ENCODE measurements around the gene SULT1A2.
"Not testable (repeated sequence)": the region's sequence is repeated elsewhere in the genome, so short reads cannot be mapped to it uniquely, and the experiment has no call there.

SULT1A2 gene

GRCh38 chr16:28607681-28608495, 11.0 kb upstream of the SULT1A2 start:
- H3K4me1 ChIP-seq (ENCODE audit: low read length); DNase-seq; H3K36me3 ChIP-seq (replicated peaks; ENCODE audit: insufficient read depth, low read length); H3K4me3 ChIP-seq (ENCODE audit: low read length); H3K27me3 ChIP-seq (replicated peaks; ENCODE audit: insufficient read depth, low read length); H3K79me2 ChIP-seq (ENCODE audit: low read length); H3K27ac ChIP-seq (ENCODE audit: low read length); H3K9ac ChIP-seq (ENCODE audit: low read length); H3K9me2 ChIP-seq (replicated peaks; ENCODE audit: insufficient read depth, low read length); H2AFZ ChIP-seq (ENCODE audit: low read length); H3F3A ChIP-seq (ENCODE audit: insufficient read depth, low read length); H3K4me2 ChIP-seq (ENCODE audit: low read depth, low read length); H3K9me3 ChIP-seq (replicated peaks; ENCODE audit: insufficient read depth, low read length); H4K20me1 ChIP-seq (ENCODE audit: insufficient read depth, low read length): not testable (repeated sequence)

GRCh38 chr16:28607116-28607623, 10.3 kb upstream of the SULT1A2 start:
- Histone ChIP-seq H3K4me1 (ENCODE audit: low read length) (no peaks in the 10 kb centered on the region), H3K27me3 (replicated peaks; ENCODE audit: insufficient read depth, low read length) (no peaks in the 10 kb centered on the region)
- no peak for DNase-seq

GRCh38 chr16:28606291-28607115, 9.7 kb upstream of the SULT1A2 start:
- Histone ChIP-seq H3K4me1 (ENCODE audit: low read length) (no peaks in the 10 kb centered on the region), H4K20me1 (ENCODE audit: insufficient read depth, low read length) (no peaks in the 10 kb centered on the region), H3K27ac (ENCODE audit: low read length) (no peak overlapping the region), H3K9ac (ENCODE audit: low read length) (no peak overlapping the region), H3K79me2 (ENCODE audit: low read length) (no peaks in the 10 kb centered on the region), H3F3A (ENCODE audit: insufficient read depth, low read length) (no peaks in the 10 kb centered on the region), H3K36me3 (replicated peaks; ENCODE audit: insufficient read depth, low read length) (no peaks in the 10 kb centered on the region), H3K4me2 (ENCODE audit: low read depth, low read length) (no peak overlapping the region), H3K9me2 (replicated peaks; ENCODE audit: insufficient read depth, low read length) (no peaks in the 10 kb centered on the region), H3K4me3 (ENCODE audit: low read length) (no peak overlapping the region), H3K9me3 (replicated peaks; ENCODE audit: insufficient read depth, low read length) (no peaks in the 10 kb centered on the region), H3K27me3 (replicated peaks; ENCODE audit: insufficient read depth, low read length) (no peaks in the 10 kb centered on the region), H2AFZ (ENCODE audit: low read length) (no peak overlapping the region)
- no peak for DNase-seq
- no peak for TF ChIP-seq EZH2 (optimal IDR thresholded peaks at IDR 0.05; ENCODE audit: low read depth, low read length)
- TF ChIP-seq EZH2phosphoT487 (IDR thresholded peaks at IDR 0.05; ENCODE audit: low read length), result no peak
- TF ChIP-seq CTCF (IDR thresholded peaks at IDR 0.05; ENCODE audit: low read length), result no peak

More at GRCh38 chr16:28607116-28607623, 10.3 kb upstream of the SULT1A2 start:
- no peaks in the 10 kb centered on the region for H3K9me3 ChIP-seq (replicated peaks; ENCODE audit: insufficient read depth, low read length)
- H3K9me2 ChIP-seq (replicated peaks; ENCODE audit: insufficient read depth, low read length), result no peaks in the 10 kb centered on the region
- no peak overlapping the region for H3K4me2 ChIP-seq (ENCODE audit: low read depth, low read length)
- H3K27ac ChIP-seq (ENCODE audit: low read length), result no peak overlapping the region
- H3F3A ChIP-seq (ENCODE audit: insufficient read depth, low read length), result no peaks in the 10 kb centered on the region
- H2AFZ ChIP-seq (ENCODE audit: low read length), result no peak overlapping the region
- no peak overlapping the region for H3K9ac ChIP-seq (ENCODE audit: low read length)
- H3K4me3 ChIP-seq (ENCODE audit: low read length), result no peak overlapping the region
- no peaks in the 10 kb centered on the region for H3K79me2 ChIP-seq (ENCODE audit: low read length)
- TF ChIP-seq EZH2phosphoT487 (IDR thresholded peaks at IDR 0.05; ENCODE audit: low read length) (no peak), CTCF (IDR thresholded peaks at IDR 0.05; ENCODE audit: low read length) (no peak), EZH2 (optimal IDR thresholded peaks at IDR 0.05; ENCODE audit: low read depth, low read length) (no peak)
- no peaks in the 10 kb centered on the region for H3K36me3 ChIP-seq (replicated peaks; ENCODE audit: insufficient read depth, low read length)
- no peaks in the 10 kb centered on the region for H4K20me1 ChIP-seq (ENCODE audit: insufficient read depth, low read length)
